ENCODE data around the gene GALR1.
"Not testable (repeated sequence)": the region's sequence is repeated elsewhere in the genome, so short reads cannot be mapped to it uniquely, and the experiment has no call there.

The GALR1 gene

GRCh38 chr18:77251730-77252050 lies 2.0 kb downstream of the GALR1 start:
- DNase-seq, result no peak

GRCh38 chr18:77254711-77255405 lies 5.2 kb downstream of the GALR1 start:
- no peak for DNase-seq

DNA sequence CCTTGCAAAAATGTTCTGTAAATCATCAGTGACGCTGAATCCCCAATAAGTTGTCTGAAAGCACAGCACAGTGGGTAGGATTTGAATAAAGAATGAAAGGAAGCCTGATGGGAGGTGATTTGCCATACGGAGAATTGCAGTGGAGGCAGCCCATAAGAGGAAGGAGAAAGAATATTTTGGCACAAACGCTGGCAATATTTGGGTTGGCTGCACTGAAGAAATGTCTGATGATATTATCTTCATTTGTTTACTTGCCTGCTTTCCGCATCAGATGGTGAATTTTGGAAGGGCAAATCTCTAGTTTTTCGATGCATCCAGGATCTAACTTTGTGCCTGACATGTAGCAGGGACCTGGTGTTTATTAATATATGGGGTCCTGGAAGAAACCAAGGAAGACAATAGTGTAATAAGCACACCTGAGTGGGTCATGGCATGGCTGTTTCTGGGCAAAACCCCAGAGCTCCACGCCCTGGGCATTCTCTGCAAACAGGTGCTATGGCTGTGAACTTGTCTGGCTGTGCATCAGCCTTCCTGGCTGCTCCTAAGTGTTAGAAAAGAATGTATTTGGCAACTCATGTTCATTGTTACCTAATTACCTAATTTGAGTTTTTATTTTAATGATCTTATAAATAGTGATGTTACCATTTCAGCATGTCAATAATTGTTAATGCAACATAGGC lies 5.9 kb downstream of the GALR1 start:
- no peak for DNase-seq

DNA sequence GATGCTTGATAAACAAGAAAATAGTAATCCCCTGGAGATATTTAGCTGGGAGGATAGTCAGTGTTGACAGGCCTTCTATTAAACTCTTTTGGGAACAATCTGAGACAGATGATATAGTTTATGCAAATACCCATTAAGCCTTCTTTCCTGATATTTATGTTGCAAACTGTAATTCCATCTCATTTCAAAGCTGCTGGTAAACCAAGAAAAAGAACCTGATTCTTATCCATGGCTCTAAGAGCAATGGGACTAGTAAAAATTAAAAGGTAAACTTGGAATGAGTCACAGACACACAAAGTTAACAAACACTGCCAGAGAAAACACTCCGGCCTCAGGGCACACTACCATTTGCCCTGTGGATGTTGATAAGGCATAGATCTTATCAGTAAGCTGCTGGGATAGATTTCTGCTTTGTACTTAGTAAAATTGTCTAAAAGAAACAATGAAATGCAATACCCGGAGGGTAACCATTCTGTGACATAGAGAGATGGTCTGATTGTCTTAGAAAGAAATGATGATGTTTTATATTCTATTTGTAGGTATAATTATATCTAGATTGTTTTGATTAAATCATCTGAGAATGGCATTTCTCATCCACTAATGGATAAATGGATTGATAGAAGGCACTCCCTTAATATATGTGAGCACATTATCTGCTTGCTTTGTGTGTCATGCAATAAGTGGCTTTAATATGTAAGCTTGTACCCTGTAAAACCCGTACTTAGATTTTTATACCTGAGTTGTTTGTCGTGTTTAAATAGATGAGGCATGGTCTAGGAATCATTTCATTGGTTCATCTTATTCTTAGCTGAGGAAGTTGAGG lies 13.2 kb downstream of the GALR1 start:
- no peak for DNase-seq

DNA sequence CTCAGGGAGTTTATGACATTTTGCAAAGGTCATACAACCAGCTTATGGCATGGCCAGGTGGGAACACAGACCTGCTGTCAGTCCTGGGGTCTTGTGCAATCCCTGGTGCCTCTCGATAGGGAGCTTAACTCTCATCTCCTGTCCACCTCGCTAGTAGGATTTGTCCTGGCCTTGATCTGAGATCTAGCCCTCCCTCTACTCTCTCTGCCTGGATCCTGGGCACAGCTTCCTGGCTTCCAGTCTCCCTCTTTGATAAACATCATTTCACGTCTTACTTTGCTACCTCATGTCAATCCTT lies 13.8 kb downstream of the GALR1 start:
- no peak for DNase-seq

DNA sequence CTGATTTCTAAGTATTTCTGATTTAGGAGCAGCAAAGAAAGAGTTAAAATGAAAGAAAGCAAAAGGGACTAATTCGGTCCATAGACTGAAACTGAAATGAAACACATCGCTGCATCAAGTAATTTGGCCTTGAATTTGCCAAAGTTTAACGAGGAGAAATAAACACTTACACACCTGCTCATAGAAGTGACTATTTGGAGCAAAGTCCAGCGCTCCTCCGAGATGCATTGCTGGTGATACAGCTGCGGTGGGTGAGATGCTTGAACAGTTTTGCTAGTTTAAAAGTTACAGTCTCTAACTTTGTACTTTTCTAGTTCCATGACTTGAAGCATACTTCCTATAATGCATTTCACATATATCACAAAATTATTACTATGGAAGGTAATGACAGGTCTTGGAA lies 18.3 kb downstream of the GALR1 start:
- no peak for DNase-seq

DNA sequence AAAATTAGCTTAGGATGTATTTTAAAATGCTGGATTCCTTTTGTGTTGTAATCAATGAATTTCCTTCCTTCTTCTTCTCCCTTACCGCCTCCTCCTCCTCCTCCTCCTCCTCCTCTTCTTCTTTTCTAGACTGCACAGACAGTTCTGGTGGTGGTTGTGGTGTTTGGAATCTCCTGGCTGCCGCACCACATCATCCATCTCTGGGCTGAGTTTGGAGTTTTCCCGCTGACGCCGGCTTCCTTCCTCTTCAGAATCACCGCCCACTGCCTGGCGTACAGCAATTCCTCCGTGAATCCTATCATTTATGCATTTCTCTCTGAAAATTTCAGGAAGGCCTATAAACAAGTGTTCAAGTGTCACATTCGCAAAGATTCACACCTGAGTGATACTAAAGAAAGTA lies 18.8 kb downstream of the GALR1 start:
- no peak for DNase-seq

DNA sequence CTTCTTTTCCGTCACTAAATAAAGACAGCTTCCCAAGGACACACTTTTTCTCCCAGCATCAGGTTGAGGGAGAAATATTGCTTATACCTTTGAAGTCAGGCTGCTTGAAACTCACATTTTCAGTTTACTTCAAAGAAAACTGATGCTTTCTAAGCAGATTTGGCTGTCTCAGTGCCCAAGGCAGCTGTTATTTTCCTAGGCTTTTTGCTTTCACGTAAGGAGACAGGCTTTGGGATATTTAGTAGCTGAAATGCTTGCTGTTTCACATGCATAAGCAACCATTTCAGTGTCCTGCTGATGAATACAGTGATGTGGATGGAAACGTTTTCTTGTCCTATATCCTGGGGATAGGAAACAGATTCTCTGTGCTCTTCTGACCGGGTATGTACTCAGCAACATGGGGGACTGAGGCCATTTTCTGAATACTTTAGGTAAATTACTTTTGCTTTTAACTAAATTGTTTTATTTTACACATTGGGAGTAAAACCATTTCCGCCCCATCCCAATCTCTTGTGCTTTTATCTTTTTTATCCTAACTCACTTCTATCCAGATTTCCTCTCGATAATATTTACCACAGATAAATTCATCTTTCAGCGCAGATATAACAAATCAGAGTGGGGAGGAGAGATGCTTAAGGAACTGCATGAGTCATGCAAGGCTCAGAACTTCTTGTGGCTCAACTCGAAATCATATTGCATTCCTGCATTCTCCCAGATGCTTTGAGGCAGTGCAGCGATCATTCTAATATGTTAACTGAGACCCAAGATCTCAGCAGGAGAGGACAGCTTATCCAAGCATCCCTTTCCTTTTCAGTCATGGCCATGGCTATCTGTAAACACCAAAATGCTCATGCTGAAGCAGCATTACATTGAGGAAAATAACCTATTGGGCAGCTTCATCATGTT lies 22.2 kb downstream of the GALR1 start:
- DNase-seq, result no peak

DNA sequence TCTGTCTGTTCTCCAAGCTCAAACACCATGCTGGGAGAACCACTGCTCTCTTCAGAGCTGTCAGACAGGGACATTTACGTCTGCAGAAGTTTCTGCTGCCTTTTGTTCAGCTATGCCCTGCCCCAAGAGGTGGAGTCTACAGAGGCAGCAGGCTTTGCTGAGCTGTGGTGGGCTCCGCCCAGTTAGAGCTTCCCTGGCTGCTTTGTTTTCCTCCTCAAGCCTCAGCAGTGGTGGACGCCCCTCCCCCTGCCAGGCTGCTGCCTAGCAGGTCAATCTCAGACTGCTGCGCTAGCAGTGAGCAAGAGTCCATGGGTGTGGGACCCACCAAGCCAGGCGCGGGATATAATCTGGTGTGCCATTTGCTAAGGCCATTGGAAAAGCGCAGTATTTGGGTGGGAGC lies 41.2 kb downstream of the GALR1 start:
- DNase-seq, result not testable (repeated sequence)

- no peak for DNase-seq
Observed at GRCh38 chr18:77298172-77298571, 48.5 kb downstream of the GALR1 start.

- DNase-seq, result no peak
Observed at GRCh38 chr18:77299706-77300105, 50.1 kb downstream of the GALR1 start.

DNA sequence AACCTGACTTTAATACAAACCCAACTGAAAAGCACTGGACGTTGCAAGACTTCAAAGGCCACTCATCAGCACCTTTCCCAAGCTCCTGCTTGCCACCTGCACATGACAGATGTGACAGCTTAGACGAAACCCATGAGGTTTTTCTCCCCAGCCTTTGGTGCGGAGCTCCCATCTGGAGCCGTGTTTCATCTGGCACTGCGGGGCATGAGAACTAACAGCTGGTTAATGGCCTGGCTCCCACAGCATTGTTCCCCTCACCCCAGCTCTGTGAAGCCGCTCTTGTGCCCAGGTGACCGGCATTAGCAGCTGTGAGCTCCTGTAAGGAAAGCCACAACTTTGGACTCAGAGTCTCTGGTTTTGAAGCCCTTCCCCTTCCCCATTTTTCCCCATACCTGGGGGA lies 50.9 kb downstream of the GALR1 start:
- DNase-seq, result no peak

DNA sequence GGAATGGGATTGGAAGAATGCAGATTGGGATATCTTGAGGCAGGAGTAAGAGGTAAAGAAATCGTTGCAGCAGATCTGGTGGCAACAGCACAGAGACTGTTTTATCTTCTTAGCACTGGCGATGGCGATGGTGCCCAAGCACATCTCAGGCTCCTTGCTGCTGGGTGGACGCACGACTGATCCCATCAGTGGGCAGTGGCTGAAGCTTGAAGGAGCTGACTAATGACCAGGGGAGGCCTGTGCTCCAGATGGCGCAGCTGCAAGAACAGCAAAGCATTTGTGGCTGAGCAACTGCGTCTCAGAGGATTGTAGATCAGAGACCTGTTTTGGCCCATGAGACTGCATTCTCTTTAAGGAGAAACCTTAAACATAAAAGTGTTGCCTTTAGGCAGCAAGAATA lies 54.6 kb downstream of the GALR1 start:
- DNase-seq, result no peak

GRCh38 chr18:77305676-77306075 lies 56.0 kb downstream of the GALR1 start:
- no peak for DNase-seq

- no peak for DNase-seq
Observed at GRCh38 chr18:77308216-77308615, 58.6 kb downstream of the GALR1 start.

GRCh38 chr18:77314511-77314910 lies 64.9 kb downstream of the GALR1 start:
- no peak for DNase-seq

- no peak for DNase-seq
Observed at GRCh38 chr18:77314952-77315351, 65.3 kb downstream of the GALR1 start.

DNA sequence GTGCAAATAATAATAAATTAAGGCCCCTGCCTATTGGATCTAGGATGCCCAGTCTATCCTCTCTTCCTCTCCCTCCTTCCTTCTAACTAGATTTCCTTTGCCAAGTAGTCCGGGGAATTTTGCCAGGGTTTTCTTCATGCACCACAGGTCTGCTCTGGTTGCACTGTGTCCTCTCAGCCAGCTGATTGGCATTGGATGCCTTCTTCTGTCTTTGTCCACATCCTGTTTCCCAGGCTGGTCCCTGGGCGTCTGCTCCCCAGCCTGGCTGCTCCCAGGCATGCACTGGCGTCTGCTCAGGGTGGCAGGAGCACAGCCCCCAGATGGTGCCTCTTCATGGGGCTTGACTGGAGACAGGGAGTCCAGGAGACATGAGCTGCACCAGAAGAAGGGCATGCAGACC lies 66.4 kb downstream of the GALR1 start:
- no peak for DNase-seq

GRCh38 chr18:77316641-77317040 lies 67.0 kb downstream of the GALR1 start:
- DNase-seq, result no peak

GRCh38 chr18:77320971-77321559 lies 71.4 kb downstream of the GALR1 start:
- DNase-seq, result no peak

GRCh38 chr18:77321823-77322805 lies 72.5 kb downstream of the GALR1 start:
- DNase-seq, result no peak
